A549 (cell line): Measurements from ENCODE around the gene FN3KRP. TPM values are rescaled to one million over a fixed set of nuclear protein-coding genes. Genes with fewer than 3 reads are reported as not detected.
A peak's percentile ranks its signal among the peaks of the same experiment; 100 is the strongest.

Experiments used
- ATAC-seq, 2 experiments: fragments of 200-7000 bp in 1 of 2; fragments of >200 bp in 1 of 2; cut with Nextera tagmentation in 1 of 2; cut with Tn5 transposase in 1 of 2; 3 replicates each; pipeline versions ENCODE4 v1.8.0 to v1.9.1; 2018 to 2020; ENCODE audit warnings: mild to moderate bottlenecking in 1 of 2, moderate library complexity in 1 of 2
- CTCF ChIA-PET: fragments of 300-600 bp; sonication (Branson Sonifier 250); formaldehyde crosslinking; extraction: SDS; loops from one replicate; lab custom pipeline; 2021; ENCODE audit warnings: antibody characterized with exemption, inconsistent platforms; lab: Yijun Ruan, JAX
- POLR2A ChIA-PET: fragments of 350-600 bp; formaldehyde crosslinking; extraction: SDS; loops from one replicate; lab custom pipeline; 2021; ENCODE audit warnings: antibody characterized with exemption, inconsistent platforms; lab: Yijun Ruan, JAX
- DNase-seq, 2 experiments: peaks; one replicate each; pipeline versions ENCODE4 v3.0.0 to v3.0.0-alpha.2; 2011 to 2016; ENCODE audit warnings: low read depth in 1 of 2, low spot score in 1 of 2
- FAIRE-seq: peaks from 2 replicates; lab custom pipeline; 2011; peaks lifted over from hg19 to GRCh38; lab: Jason Lieb, UNC
- H3K27ac ChIP-seq, 2 experiments: fragments of >200 bp; sonication (Bioruptor Twin); formaldehyde crosslinking; 3 replicates each; pipeline ENCODE4 v1.5.1; 2016 to 2017
- H3K4me1 ChIP-seq: fragments of >200 bp; sonication (Bioruptor Twin); formaldehyde crosslinking; 3 replicates; pipeline ENCODE4 v1.6.1; 2016
- H3K4me2 ChIP-seq: fragments of >200 bp; sonication (Bioruptor Twin); formaldehyde crosslinking; 3 replicates; pipeline ENCODE4 v1.6.1; 2016
- H3K4me3 ChIP-seq: fragments of >200 bp; sonication (Bioruptor Twin); formaldehyde crosslinking; 3 replicates; pipeline ENCODE4 v1.5.1; 2016
- H3K9me3 ChIP-seq: fragments of >200 bp; sonication (Bioruptor Twin); formaldehyde crosslinking; 3 replicates; pipeline ENCODE4 v1.6.1; 2016
- CEBPB ChIP-seq, 2 experiments: fragments of >200 bp in 1 of 2; sonication (Bioruptor Twin) in 1 of 2; formaldehyde crosslinking in 1 of 2; IDR thresholded peaks; 2 replicates each; pipeline ENCODE4 v1.6.1; 2012 to 2016
- CHD4 ChIP-seq: fragments of 200-600 bp; sonication (generic); IDR thresholded peaks from 2 replicates; pipeline ENCODE4 v1.6.1; 2016; ENCODE audit warnings: antibody characterized with exemption, mild to moderate bottlenecking, borderline replicate concordance
- E2F6 ChIP-seq: IDR thresholded peaks from 2 replicates; pipeline ENCODE4 v1.6.1; 2012; ENCODE audit warnings: low read depth, borderline replicate concordance
- EHF ChIP-seq: fragments of 250-450 bp; sonication (Bioruptor Pico); IDR thresholded peaks from 2 replicates; pipeline ENCODE4 v1.5.0; 2020; ENCODE audit warnings: mild to moderate bottlenecking
- EHMT2 ChIP-seq: fragments of 200-600 bp; sonication (generic); IDR thresholded peaks from 2 replicates; pipeline ENCODE4 v1.6.1; 2016; ENCODE audit warnings: antibody characterized with exemption, low read depth, mild to moderate bottlenecking, moderate library complexity
- EP300 ChIP-seq, 2 experiments: fragments of >200 bp; sonication (Bioruptor Twin); formaldehyde crosslinking; IDR thresholded peaks; 2 replicates in 1 of 2; 3 replicates in 1 of 2; pipeline ENCODE4 v1.6.1; 2016 to 2017
- FOSB ChIP-seq: fragments of 250-450 bp; sonication (Bioruptor Pico); IDR thresholded peaks from 2 replicates; pipeline ENCODE4 v1.5.0; 2020; ENCODE audit warnings: mild to moderate bottlenecking, moderate library complexity
- GATA3 ChIP-seq: IDR thresholded peaks from 2 replicates; pipeline ENCODE4 v1.6.1; 2012; ENCODE audit warnings: borderline replicate concordance
- HEYL ChIP-seq: fragments of 250-450 bp; sonication (Bioruptor Pico); IDR thresholded peaks from 2 replicates; pipeline ENCODE4 v1.8.0; 2021; ENCODE audit warnings: mild to moderate bottlenecking, moderate library complexity
- HOXA7 ChIP-seq: fragments of 250-450 bp; sonication (Bioruptor Pico); IDR thresholded peaks from 2 replicates; pipeline ENCODE4 v1.5.0; 2020; ENCODE audit warnings: mild to moderate bottlenecking, moderate library complexity
- HOXB5 ChIP-seq: fragments of 250-450 bp; sonication (Bioruptor Pico); IDR thresholded peaks from 2 replicates; pipeline ENCODE4 v1.5.0; 2020; ENCODE audit warnings: mild to moderate bottlenecking, moderate library complexity
- JUNB ChIP-seq: fragments of >200 bp; sonication (Bioruptor Twin); formaldehyde crosslinking; IDR thresholded peaks from 2 replicates; pipeline ENCODE4 v1.6.1; 2016
- KDM1A ChIP-seq: fragments of 200-600 bp; sonication (generic); IDR thresholded peaks from 2 replicates; pipeline ENCODE4 v1.6.1; 2016; ENCODE audit warnings: low read depth, mild to moderate bottlenecking
- MAFK ChIP-seq: fragments of 450-650 bp; IDR thresholded peaks from 2 replicates; pipeline ENCODE4 v1.6.1; 2014; ENCODE audit not compliant: partially characterized antibody
- MAZ ChIP-seq: fragments of 150-350 bp; IDR thresholded peaks from 2 replicates; pipeline ENCODE4 v1.6.1; 2014; ENCODE audit warnings: antibody characterized with exemption, low read depth, low read length, borderline replicate concordance
- NFE2L2 ChIP-seq: fragments of 150-350 bp; conservative IDR thresholded peaks from 2 replicates; pipeline ENCODE4 v1.6.1; 2014; ENCODE audit warnings: low read length
- NPAS2 ChIP-seq: fragments of 250-450 bp; sonication (Bioruptor Pico); IDR thresholded peaks from 2 replicates; pipeline ENCODE4 v1.8.0; 2022; ENCODE audit warnings: mild to moderate bottlenecking, moderate library complexity, borderline replicate concordance
- PBX3 ChIP-seq: IDR thresholded peaks from 2 replicates; pipeline ENCODE4 v1.6.1; 2012
- PHF8 ChIP-seq: fragments of 200-600 bp; sonication (generic); IDR thresholded peaks from 2 replicates; pipeline ENCODE4 v1.6.1; 2016; ENCODE audit warnings: low read depth, mild to moderate bottlenecking, antibody characterized with exemption, moderate library complexity, borderline replicate concordance
- POLR2A ChIP-seq: IDR thresholded peaks from 2 replicates; pipeline ENCODE4 v1.6.1; 2012; ENCODE audit warnings: mild to moderate bottlenecking, low read length
- RAD21 ChIP-seq, 2 experiments: fragments of >200 bp in 1 of 2; sonication (Bioruptor Twin) in 1 of 2; formaldehyde crosslinking in 1 of 2; IDR thresholded peaks in 1 of 2; conservative IDR thresholded peaks in 1 of 2; 2 replicates in 1 of 2; 3 replicates in 1 of 2; pipeline ENCODE4 v1.6.1; 2012 to 2018; ENCODE audit warnings: inconsistent platforms in 1 of 2
- RARB ChIP-seq: fragments of 250-450 bp; sonication (Bioruptor Pico); IDR thresholded peaks from 2 replicates; pipeline ENCODE4 v1.8.0; 2021; ENCODE audit warnings: mild to moderate bottlenecking, moderate library complexity
- RNF2 ChIP-seq: fragments of 200-600 bp; sonication (generic); IDR thresholded peaks from 2 replicates; pipeline ENCODE4 v1.6.1; 2016; ENCODE audit warnings: low read depth, mild to moderate bottlenecking, antibody characterized with exemption, moderate library complexity, borderline replicate concordance
- SMC3 ChIP-seq: fragments of >200 bp; sonication (Bioruptor Twin); formaldehyde crosslinking; IDR thresholded peaks from 3 replicates; pipeline ENCODE4 v1.6.1; 2018; ENCODE audit warnings: inconsistent platforms
- SREBF2 ChIP-seq: fragments of 450-650 bp; IDR thresholded peaks from 2 replicates; pipeline ENCODE4 v1.6.1; 2014; ENCODE audit warnings: mild to moderate bottlenecking, moderate library complexity
- TFCP2L1 ChIP-seq: fragments of 250-450 bp; sonication (Bioruptor Pico); IDR thresholded peaks from 2 replicates; pipeline ENCODE4 v1.5.0; 2021; ENCODE audit warnings: mild to moderate bottlenecking
- TP53 ChIP-seq: fragments of 250-450 bp; sonication (Bioruptor Pico); IDR thresholded peaks from 2 replicates; pipeline ENCODE4 v1.5.0; 2021; ENCODE audit warnings: mild to moderate bottlenecking, moderate library complexity
- ZC3H11A ChIP-seq: fragments of 450-650 bp; IDR thresholded peaks from 2 replicates; pipeline ENCODE4 v1.6.1; 2014; ENCODE audit warnings: antibody characterized with exemption, mild to moderate bottlenecking
- ZFP36 ChIP-seq: fragments of 450-650 bp; IDR thresholded peaks from 2 replicates; pipeline ENCODE4 v1.6.1; 2014; ENCODE audit warnings: borderline replicate concordance; ENCODE audit not compliant: partially characterized antibody
- WGBS: methylation state at CpG from one replicate; pipeline ENCODE4 v1.1.6; 2017; ENCODE audit errors: missing lambda C conversion rate; 5-methylcytosine and 5-hydroxymethylcytosine counted together
- polyA plus RNA-seq, 4 experiments: library from polyadenylated mRNA; depleted of rRNA in 3 of 4; stranded (reverse); fragments of >200 nt; fragmentation: RNase III in 1 of 4; extraction: RNeasy Plus Mini Kit Qiagen cat#74134 plus additional on column Dnase treatment in 1 of 4; gene quantifications; 2 replicates in 3 of 4; 3 replicates in 1 of 4; pipeline ENCODE4 v1.2.3, GENCODE V29; 2011 to 2017
- TF ChIP-seq, protein P1 (sequence below): IDR thresholded peaks from 2 replicates; pipeline ENCODE4 v1.6.1; 2012
- TF ChIP-seq, protein P2 (sequence below): fragments of 450-650 bp; IDR thresholded peaks from 2 replicates; pipeline ENCODE4 v1.6.1; 2014; ENCODE audit warnings: antibody characterized with exemption
- TF ChIP-seq, protein P3 (sequence below): fragments of 250-450 bp; sonication (Bioruptor Pico); IDR thresholded peaks from 2 replicates; pipeline ENCODE4 v1.5.0; 2020; ENCODE audit warnings: low read depth, mild to moderate bottlenecking, moderate library complexity

The FN3KRP gene
- polyA plus RNA-seq, 2 of the 4 experiments (the other 2 are of a cell fraction): 41.1 to 62.4 TPM

DNA sequence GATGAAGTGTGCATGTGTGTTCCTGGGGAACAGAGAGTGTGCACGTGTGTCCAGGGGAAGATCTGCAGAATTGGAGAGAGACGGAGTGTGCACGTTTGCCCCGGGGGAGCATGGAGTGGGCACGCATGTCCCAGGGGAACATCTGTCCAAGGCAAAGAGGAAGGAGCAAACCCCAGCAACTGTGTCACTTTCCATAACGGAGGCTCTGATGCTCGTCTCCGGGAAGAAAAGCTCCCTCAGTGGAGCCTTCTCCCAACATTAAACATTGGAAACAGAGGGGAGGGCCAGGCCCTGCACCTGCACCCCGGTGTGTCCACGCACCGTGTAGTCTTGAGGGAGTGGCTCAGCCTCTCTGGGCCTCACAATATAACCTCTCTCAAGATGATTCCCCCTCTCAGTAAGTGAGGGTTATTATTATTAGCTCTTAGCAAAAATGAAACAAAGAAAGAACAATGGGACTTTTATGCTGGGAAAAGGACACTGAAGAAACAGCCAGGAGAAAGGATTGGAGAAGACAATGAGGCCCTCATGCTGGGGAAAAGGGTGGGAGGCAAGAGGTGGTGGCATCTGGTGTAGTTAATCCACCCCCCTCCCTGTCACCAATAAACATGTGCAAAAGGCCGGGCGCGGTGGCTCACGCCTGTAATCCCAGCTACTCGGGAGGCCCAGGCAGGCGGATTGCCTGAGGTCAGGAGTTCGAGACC is 25.6 kb upstream of the FN3KRP start:
- no peak for TF ChIP-seq HOXB5
- TF ChIP-seq GATA3: no peak
- no peak for TF ChIP-seq RARB (CRISPR knock-in tag)
- no peak for TF ChIP-seq RAD21 (conservative IDR thresholded peaks at IDR 0.05 in 1 of 2, IDR thresholded peaks at IDR 0.05 in 1 of 2)
- no peak for TF ChIP-seq NPAS2 (CRISPR knock-in tag)
- no peak for TF ChIP-seq MAZ
- TF ChIP-seq CHD4: no peak
- TF ChIP-seq SMC3: no peak
- TF ChIP-seq MAFK: no peak
- no peak for TF ChIP-seq SREBF2
- no peak for TF ChIP-seq TFCP2L1 (CRISPR knock-in tag)
- TF ChIP-seq ZFP36: no peak
- TF ChIP-seq, all 56 proteins: peak for 0
- no peak for DNase-seq
- H3K4me3 ChIP-seq: no peak overlapping the region
- H3K4me2 ChIP-seq: no peak overlapping the region
- WGBS: 87% methylated on average over 18 of the region's 18 CpGs
- peaks cover 23% of the 10 kb centered on the region for H3K4me1 ChIP-seq
- no peak for ATAC-seq
- no peak for FAIRE-seq
- H3K9me3 ChIP-seq: peaks cover 20% of the 10 kb centered on the region
- no peak overlapping the region for H3K27ac ChIP-seq
- CTCF ChIA-PET: interaction anchor here (0.6 to 1.3 kb wide), 2 partner anchors 9 to 22 kb away, joined by 3 to 5 read pairs; no protein-coding TSS in a partner anchor
- POLR2A ChIA-PET: no interaction called here

DNA sequence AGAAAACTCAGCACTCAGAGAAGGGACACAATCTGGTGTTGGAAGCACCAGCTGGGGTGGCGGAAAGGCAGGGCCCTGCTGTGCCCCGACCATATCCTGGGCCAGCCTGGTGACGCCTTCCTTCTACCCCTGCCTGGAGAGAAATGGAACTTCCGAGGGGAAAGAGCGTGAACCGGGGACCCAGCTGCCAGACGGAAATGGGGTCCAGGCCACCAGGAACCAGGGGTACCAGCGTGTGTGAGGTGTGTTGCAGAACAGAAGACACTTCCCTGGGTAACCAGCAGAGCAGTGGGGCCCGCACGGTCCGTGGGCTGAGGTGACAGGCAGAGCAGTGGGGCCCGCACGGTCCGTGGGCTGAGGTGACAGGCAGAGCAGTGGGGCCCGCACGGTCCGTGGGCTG is 24.8 kb upstream of the FN3KRP start:
- WGBS: 95% methylated on average over 11 of the region's 17 CpGs
- ATAC-seq: no peak
- Histone ChIP-seq H3K27ac (no peak overlapping the region), H3K4me3 (no peak overlapping the region), H3K4me2 (no peak overlapping the region), H3K9me3 (peaks cover 23% of the 10 kb centered on the region), H3K4me1 (peaks cover 17% of the 10 kb centered on the region)
- ChIA-PET CTCF (interaction anchor here (0.6 to 1.3 kb wide), 2 partner anchors 22 to 23 kb away, joined by 3 to 5 read pairs; no protein-coding TSS in a partner anchor), POLR2A (no interaction called here)
- no peak for DNase-seq
- TF ChIP-seq FOSB: no peak
- no peak for TF ChIP-seq RNF2
- TF ChIP-seq E2F6: no peak
- no peak for TF ChIP-seq ZC3H11A
- no peak for TF ChIP-seq JUNB
- TF ChIP-seq, protein P1, sequence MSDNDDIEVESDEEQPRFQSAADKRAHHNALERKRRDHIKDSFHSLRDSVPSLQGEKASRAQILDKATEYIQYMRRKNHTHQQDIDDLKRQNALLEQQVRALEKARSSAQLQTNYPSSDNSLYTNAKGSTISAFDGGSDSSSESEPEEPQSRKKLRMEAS: no peak
- TF ChIP-seq MAFK: no peak
- no peak for TF ChIP-seq NFE2L2
- TF ChIP-seq SMC3: no peak
- TF ChIP-seq PBX3: no peak
- no peak for TF ChIP-seq KDM1A
- no peak for TF ChIP-seq CEBPB (IDR thresholded peaks at IDR 0.05)
- no peak for TF ChIP-seq EHMT2
- FAIRE-seq: no peak

- CTCF ChIA-PET: interaction anchor here (0.6 to 1.1 kb wide), 2 partner anchors 10 to 22 kb away, joined by 3 to 4 read pairs; no protein-coding TSS in a partner anchor
- WGBS: 82% methylated on average over 15 of the region's 16 CpGs
- Histone ChIP-seq H3K9me3 (peaks cover 23% of the 10 kb centered on the region), H3K27ac (no peak overlapping the region), H3K4me1 (peaks cover 12% of the 10 kb centered on the region), H3K4me2 (no peak overlapping the region), H3K4me3 (no peak overlapping the region)
- FAIRE-seq (no peak), ATAC-seq (0 out of 6 replicates have a peak, but pooled peaks of 1 of the 2 experiments have one; percentile 17), DNase-seq (no peak)
- POLR2A ChIA-PET: no interaction called here
- TF ChIP-seq TP53 (no peak), POLR2A (no peak), PHF8 (no peak), ZFP36 (no peak), HEYL (no peak), EP300 (IDR thresholded peaks at IDR 0.05) (no peak), CEBPB (IDR thresholded peaks at IDR 0.05) (no peak), HOXA7 (no peak), SMC3 (no peak), RAD21 (conservative IDR thresholded peaks at IDR 0.05 in 1 of 2, IDR thresholded peaks at IDR 0.05 in 1 of 2) (no peak), EHF (CRISPR knock-in tag) (no peak), SREBF2 (no peak), CHD4 (no peak)
- TF ChIP-seq, protein P2, sequence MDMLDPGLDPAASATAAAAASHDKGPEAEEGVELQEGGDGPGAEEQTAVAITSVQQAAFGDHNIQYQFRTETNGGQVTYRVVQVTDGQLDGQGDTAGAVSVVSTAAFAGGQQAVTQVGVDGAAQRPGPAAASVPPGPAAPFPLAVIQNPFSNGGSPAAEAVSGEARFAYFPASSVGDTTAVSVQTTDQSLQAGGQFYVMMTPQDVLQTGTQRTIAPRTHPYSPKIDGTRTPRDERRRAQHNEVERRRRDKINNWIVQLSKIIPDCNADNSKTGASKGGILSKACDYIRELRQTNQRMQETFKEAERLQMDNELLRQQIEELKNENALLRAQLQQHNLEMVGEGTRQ: no peak
- TF ChIP-seq, protein P3, sequence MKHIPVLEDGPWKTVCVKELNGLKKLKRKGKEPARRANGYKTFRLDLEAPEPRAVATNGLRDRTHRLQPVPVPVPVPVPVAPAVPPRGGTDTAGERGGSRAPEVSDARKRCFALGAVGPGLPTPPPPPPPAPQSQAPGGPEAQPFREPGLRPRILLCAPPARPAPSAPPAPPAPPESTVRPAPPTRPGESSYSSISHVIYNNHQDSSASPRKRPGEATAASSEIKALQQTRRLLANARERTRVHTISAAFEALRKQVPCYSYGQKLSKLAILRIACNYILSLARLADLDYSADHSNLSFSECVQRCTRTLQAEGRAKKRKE: no peak
- TF ChIP-seq, protein P1: no peak
Measured at GRCh38 chr17:82692268-82692667, 24.2 kb upstream of the FN3KRP start.
